GM21367 (cell line): ENCODE measurements around the gene HIBCH.
"Not testable (repeated sequence)": the region's sequence is repeated elsewhere in the genome, so short reads cannot be mapped to it uniquely, and the experiment has no call there.

Experiments used
- ATAC-seq: cut with Tn5 transposase; IDR thresholded peaks from one replicate; pipeline ENCODE4 v1.9.1; 2021; ENCODE audit not compliant: unreplicated experiment

HIBCH gene

DNA sequence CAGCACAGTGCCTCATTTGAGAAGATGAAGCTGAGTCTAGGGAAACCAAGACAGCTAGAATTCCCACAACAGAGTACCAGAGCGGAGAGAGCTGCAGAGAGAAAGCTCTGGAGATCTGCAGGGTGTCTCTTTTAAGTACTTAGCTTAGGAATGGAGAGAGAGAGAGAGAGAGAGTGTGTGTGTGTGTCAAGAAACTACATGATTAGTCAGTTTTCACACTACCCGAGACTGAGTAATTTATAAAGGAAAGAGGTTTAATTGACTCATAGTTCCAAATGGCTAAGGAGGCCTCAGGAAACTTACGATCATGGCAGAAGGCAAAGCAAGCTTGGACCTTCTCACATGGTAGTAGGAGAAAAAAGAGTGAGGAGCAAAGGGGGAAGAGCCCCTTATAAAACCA, 64.0 kb downstream of the HIBCH start:
- no peak for ATAC-seq

DNA sequence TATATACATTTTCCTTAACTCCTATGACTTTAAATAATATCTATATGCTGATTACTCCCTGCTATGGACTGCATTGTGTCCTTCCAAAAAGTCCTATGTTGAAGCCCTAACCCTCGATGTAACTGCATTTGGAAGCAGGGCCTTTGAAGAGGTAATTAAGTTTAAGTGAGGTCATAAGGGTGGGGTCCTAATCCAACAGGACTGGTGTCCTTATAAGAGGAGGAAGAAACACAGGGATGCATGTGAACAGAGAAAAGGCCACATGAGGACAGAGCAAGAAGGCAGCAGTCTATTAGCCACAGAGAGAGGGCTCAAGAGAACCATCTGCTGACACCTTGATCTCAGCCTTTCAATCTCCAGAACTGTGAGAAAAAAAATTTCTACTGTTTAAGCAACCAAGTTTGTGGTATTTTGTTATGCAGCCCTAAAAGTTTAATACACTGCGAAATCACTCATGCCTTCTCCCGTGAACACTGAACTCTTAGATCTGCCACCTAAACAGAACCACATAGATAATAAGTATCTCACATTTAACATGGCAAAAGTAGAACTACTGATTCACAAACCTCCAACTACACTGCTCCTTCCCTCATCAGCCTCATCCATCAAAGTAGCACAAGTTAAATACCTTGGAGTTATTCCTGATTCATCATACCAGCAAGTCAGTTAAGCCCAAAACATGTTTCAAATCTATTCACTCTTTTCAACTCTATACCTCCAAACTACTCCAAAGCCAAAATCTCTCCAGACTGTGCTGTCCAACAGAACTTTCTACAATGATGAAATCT, 65.4 kb downstream of the HIBCH start:
- no peak for ATAC-seq

DNA sequence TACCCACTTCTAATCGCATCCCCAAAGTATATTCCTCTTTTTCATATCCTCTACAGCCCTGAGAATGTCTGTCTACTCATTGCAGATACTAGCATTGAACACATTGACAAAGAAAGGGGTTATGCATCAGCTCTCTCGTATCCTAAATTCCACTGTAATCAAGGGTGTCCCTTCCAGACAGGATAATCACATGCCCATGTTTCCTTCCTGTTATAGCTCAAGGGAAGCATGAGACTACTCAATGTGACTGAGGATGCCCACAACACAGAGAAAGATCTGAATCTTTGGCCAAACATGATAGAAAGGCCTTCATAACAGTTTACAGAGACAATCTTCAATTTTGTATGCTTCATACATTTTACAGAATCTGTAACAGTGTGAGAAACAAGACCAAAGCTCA, 69.2 kb downstream of the HIBCH start:
- no peak for ATAC-seq

DNA sequence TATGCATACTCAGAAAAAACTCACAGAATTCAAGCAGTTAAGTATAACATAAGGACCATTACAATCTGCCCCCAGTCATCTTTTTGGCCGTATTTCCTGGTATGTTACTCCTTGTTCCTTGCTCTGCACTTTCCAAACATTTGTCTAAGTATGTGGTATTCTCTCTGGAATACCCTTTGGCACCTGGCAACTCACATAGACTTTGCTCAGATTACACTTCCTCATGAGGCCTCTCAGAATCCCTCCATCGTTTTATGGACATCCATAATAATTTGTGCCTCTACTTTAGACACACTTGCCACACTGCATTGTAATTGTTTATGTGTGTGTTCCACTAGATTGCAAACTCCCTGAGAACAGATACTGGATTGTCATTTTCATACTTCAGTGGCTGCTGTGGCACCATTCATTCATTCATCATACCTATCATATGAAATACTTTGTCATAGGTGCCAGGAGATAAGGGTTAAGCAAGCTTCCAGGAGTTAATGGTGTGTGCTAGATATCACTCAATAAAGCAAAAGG, 84.0 kb downstream of the HIBCH start:
- ATAC-seq, result no peak

DNA sequence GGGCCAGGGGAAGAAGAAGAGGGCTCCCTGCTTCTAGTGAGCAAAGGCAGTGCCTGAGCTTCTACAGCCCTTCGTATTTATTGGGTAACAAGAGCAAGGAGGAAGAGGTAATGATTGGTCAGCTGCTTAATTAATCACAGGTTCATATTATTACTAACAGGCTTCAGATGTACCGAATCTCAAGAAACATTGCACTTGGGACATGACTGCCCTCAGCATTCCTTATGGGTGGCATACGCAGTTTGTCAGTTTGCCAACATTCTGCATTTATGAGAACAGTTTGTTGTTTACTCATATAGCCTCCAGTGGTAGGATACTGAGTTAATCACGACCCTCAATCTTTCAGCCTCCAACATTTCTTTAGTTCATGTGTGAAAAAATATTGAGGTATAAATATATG, 84.5 kb downstream of the HIBCH start:
- ATAC-seq, result no peak

DNA sequence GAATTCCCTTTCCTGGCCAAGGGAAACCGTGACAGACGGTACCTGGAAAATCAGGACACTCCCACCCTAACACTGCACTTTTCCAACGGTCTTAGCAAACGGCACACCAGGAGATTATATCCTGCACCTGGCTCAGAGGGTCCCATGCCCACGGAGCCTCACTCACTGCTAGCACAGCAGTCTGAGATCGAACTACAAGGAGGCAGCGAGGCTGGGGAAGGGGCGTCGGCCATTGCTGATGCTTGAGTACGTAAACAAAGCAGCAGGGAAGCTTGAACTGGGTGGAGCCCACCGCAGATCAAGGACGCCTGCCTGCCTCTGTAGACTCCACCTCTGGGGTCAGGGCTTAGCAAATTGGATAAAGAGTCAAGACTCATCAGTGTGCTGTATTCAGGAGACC, 95.6 kb downstream of the HIBCH start:
- ATAC-seq, result not testable (repeated sequence)

DNA sequence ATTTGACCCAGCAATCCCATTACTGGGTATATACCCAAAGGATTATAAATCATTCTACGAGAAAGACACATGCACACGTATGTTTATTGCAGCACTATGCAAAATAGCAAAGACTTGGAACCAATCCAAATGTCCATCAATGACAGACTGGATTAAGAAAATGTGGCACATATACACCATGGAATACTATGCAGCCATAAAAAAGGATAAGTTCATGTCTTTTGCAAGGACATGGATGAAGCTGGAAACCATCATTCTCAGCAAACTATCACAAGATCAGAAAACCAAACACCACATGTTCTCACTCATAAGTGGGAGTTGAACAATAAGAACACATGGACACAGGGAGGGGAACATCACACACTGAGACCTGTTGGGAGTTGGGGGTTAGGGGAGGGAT, 96.9 kb downstream of the HIBCH start:
- not testable (repeated sequence) for ATAC-seq

DNA sequence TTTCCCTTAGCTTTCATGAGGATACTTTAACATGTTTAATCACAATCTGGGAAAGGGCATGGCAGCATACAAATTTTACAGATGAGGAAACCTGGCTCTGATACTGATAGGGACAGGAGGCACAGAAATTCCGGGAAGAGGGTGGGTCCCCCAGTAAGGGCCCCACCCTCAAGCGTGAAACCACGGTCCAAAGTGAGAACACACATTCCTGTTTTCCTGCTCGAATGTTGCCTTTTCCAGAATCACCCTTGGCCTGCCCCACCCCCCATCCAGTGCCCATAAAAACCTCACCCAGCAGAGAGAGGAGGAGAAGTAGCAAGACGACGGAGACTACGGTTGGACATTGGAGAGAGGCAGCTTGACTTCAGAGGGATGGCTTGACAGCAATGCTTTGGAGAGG, 98.2 kb downstream of the HIBCH start:
- ATAC-seq, result no peak

DNA sequence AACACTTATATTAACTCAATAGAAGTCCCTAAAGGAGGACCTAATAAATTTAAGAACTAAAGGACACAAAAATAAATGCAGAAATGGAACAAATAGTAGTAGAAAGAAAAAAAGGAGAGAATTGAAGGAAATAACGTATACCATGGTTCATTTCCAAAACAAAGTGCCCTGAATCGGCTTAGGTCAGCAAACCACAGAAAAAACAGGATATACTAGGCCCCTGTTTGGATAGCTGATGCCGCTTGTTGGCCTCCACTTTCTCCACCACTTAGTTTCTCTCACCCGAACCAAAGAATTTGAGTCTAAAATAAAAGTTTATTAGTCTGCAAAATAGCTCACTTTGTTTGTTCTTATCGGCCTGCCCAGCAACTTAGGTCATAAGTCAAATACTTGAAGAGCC, 100.4 kb downstream of the HIBCH start:
- ATAC-seq, result no peak

DNA sequence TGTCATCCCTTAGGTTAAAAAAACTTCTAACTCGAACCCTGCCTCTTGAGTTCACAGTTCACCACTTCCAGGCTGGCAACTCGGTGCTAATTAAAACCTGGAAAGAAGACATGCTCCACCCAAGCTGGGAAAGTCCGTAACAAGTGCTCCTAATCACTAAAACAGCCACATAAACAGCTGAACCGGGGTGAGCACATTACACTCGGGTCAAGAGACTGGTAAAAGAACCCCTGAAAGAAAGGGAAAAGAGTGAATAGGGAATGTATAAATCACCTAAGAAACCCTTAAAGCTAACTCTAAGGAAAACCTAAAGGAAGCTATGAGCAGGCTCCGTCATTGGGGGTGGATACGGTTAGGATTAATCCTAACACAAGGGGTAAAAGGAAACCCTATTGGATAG, 102.0 kb downstream of the HIBCH start:
- no peak for ATAC-seq

DNA sequence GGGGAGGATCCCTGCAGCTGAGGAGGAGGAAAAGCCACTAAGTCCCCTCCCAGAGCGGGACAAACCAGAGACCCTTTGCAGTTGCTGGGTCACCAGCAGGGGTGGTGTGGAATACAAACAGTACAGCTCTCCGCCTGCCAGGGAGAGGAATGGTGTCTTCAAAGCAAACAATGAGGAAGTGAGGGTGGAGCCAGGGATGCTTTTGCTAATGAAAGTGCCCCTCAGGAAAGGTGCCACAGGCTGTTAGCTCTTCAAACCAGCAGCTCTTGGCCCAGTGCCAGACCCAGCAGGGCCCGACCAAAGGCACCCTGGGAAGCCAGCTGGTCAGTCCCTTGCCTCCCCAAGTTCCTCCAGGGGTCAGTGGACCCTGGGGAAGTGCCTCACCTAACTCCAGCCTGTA, 102.8 kb downstream of the HIBCH start:
- ATAC-seq, result no peak

DNA sequence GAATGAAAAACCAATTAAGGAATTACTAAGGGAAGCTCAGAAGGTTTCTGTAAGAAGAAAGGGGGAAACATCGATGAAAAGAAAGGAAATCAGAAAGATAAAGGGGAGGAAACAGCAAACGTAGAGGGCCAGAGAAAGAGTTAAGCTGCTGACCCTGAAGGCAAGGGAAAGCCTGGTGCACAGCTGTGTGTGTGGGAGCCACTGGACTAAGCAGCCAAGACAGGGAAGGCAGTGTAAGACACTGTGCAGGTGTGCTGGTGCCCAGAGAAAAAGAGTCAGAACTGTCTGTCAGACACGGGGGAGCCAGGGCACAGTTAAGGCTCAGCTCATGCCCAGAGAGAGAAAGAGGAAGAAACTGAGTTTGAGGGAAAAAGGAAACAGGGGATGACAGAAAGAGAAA, 104.0 kb downstream of the HIBCH start:
- ATAC-seq, result no peak

DNA sequence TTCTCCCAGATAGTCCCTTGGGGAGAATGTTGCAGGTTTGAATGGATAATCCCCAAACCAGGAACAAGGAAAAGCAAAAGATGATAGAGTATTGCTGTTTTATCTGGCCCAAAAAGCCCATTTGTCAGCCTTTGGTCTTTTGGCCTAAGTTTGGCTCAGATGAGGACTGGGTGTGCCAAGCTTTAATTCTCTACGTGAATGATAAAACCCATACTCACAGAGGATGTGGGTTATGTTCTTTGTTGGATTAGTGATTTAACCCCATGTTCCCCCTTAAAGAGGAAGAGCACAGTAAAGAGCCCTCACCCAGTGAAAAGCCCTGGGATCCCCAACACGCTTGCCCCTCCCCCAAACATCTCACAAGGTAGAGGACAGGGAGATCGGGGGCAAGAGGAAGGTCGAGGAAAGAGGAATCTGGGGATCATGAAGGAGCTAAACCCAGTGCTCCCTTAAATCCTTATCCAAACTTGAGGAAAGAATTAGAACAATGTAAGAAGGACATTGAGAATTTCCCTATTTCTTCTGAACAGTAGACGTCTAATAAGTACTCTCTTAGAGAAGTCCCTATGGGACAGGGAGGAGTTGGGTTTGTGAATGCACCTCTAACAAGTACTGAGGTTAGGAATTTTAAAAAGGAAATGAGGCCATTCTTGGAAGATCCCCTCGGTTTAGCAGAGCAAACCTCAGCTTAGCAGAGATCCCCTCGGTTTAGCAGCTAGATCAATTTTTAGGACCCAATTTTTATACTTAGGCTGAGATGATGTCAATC, 105.0 kb downstream of the HIBCH start:
- no peak for ATAC-seq

DNA sequence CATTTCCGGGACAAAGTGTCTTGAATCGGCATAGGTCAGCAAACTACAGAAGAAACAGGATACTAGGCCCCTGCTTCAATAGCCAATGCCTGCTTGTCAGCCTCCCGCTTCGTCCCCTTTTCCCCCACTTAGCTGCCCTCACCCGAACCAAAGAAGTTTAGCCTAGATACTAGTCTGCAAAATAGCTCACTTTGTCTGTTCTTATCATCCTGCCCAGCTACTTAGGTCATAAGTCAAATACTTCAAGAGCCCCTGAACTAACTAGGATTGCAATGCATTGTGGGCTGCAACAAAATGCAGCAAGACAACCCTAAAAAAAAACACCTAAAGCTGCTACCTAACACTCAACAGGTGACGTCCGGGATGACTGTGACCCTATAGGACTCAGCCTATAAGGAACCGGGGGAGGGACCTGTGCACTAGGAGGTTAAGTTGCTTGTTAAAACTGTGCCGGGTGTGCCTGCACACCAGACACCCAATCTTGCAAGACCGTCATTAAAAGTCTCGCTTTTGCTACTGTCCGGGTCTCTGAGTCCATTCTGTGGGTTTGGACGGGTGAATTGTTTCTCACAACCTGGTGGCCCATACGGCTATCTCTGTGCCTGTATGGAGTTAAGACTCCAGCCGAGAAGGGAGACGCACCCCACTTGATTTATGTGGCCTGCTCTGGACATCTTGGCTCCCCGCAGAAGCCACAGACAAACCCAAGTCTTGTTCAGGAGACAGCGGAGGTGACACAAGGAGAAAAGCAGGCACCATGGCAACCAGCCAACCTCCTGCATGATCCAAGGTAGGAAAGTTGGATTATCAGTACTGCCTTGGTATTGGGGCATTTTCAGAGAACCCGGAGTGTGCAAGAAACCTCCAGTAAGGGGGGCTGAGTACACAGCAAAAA, 105.9 kb downstream of the HIBCH start:
- no peak for ATAC-seq

DNA sequence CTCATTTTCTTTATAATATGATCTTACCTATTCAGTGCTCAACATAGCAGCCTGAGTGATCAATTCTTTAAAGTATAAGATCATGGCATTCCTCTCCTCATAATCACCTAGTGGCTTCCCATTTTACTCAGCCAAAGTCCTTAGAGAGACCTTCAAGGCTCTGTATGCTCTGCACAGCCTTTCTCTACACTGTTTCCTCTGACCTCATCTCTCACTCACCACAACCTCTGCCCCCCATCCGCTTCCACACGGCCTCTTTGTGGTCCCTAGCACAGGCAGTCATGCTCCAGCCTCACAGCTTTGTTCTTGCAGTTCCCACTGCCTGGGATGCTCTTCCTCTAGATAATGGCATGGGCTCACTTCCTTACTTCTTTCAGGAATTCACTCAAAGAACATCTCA, 109.2 kb downstream of the HIBCH start:
- ATAC-seq, result no peak

DNA sequence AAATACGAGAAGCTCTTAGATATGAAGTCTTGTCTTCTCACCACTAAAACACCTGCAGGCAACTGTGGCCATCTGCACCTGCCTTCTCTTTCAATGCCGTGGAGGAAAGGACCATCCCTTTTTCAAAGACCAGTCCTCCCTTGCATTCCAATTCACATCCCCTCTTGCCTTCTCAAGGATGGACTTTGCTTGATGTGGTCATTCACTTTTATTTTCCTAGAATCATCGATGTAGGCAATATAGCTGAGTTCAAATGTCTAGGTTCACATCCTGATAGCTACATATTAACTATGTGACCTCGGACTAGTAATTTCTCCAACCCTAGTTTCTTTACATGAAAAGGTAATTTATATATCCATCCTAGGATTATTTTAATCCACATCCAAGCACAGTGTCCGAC, 110.1 kb downstream of the HIBCH start:
- ATAC-seq, result no peak

DNA sequence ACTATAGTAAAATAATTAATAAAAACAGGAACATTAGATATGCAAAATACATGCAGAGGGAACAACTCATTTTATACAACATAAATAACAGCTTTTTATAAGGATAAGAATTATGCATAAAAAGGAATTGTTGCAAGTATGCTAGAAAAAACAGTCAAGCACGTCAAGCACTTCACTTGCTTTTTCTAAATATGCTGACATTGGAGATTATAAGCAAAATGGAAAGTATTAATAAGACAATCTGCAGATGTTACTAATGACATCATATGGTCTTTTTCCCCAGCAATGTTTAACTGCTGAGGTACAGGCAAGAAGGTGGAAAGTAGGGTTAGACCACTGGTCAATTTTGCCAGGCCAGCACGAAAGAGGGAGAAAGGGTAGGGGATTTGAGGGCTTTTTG, 111.7 kb downstream of the HIBCH start:
- no peak for ATAC-seq

DNA sequence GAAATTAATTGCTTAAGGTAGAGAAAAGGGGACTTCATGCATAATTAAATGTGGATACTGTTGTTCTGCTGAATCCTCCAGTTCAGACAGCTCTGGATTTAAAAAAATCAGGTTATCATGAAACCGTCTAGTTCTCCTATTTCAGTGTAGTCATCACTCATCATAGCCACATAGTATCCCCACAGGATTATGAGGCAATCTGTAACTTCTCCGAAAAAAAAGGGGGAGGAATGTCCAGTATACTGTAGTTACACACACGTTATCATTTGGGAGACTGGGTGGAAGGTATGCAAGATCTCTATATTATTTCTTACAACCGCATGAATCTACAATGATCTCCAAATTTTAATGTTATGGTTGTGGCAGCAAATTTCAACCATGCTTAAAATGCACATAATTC, 114.0 kb downstream of the HIBCH start:
- ATAC-seq, result no peak

DNA sequence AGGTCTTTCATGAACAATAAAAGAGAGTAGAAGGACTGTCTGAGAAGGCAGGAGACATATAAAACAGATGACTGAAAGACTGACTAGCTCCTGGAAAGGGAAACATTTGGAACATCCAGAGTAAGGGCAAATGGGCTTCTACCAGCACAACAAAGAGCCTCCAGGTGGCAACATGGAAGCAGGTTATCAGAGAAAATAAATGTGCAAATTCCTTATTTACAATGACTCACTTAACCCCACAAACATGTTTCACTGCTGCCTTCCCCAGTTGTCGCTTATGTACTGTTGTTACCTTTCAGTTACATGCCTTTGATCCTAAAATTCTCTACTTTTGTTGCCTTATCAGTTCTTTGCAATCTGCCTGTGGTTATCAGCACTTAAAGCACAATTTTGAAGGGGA, 117.0 kb downstream of the HIBCH start:
- no peak for ATAC-seq

DNA sequence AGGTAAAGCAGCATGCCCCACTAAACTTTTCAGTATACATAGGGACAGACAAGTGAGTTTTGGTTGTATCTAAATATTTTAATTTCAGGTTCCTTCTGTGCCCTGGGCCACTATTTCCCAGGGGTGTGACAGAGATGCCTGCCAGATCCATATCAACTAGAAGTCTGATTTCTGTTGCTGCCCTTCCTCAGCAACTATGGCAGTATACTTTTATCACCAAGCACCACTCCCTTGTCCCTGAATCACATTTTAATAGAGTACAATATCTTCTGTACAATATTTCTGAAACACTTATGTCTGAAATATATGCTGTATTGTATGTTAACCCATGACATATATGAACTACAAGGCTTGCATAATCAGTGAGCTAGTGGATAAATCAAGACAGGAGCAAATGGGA, 117.6 kb downstream of the HIBCH start:
- no peak for ATAC-seq

DNA sequence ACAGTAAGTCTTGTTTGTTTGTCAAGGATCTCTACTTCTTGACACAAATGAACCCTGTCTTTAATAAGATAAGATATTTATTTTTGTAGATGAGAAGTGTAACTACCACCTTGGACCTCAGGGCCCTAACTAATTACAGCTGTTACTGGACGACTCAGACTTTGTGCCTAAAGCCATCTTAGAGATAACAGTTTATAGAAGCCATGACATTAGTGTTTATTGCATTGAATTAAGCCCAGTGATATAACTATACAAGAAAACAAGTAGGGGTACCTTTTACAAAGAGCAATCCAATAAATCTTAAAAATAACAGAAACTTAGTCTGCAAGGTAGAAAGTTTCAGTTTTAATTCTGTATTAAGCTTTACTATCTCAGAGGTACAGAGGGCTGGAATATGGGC, 119.0 kb downstream of the HIBCH start:
- ATAC-seq, result no peak
